NOMO-1 treated with dmso at 0.1 percent for 144 hours (cell line): ENCODE results near the gene PRKCSH.

Source experiments
- DNase-seq: peaks from one replicate; lab custom pipeline; 2025; ENCODE audit not compliant: unreplicated experiment; lab: John Stamatoyannopoulos, UW

Gene PRKCSH

DNA sequence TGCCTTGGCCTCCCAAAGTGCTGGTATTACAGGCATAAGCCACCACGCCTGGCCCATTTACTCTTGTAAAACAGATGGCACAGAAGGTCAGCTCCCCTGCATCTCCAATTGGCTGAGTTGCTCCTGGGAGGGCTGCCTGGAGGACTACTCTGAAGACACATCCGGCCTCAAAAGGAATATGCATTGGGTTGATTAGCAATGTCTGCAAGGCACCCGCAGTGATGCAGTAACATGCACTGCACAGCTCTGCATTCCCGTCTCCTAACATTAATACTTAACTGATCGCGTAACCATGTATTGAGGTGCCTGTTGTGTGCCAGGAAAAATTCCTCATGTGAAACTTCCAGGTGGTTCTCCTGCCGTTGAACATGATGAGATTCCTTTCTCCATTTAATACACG, 40.4 kb downstream of the PRKCSH start:
- no peak for DNase-seq

DNA sequence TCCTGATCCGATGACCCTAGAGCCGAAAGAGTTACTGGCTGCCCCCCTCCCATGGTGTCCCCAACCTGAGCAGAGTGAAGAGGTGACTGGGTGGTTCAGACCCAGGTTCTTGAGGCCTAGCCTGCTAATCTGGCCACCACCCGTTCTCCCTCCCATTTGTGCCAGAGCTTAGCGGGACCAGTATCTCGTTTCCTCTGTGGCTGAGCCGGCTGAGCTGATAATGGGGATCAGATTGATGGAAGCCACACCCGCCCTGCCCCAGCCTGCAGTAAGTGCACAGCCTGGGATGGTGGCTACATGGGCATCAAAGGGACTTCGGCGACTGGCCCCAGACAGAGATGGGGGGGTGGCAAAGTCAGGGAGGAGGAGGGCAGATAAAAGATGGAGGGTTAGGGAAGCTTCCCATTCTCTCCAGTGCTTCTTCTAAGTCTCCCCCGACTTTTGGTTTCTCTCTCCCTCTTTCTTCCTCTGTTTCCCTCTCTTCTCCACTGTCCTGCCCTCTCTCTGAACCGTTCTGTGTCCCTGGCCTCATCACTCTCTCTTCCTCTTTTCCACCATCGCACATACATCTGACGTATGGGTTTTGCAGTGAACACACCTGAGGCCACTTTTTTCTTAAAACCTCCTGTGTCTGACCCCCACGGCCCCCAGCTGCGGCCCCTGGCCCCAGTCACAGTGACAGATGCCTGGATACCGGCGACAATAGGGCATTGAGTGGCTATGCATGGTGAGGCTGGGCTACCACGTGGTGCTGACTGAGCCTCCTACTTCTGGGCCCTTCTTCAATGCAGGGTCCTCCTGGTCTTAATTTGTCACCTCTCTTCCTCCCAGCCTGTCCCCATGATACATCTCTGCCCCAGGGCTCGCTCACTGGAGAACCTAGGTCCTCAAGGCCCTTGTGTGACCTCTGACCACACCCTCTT, 43.0 kb downstream of the PRKCSH start:
- no peak for DNase-seq

DNA sequence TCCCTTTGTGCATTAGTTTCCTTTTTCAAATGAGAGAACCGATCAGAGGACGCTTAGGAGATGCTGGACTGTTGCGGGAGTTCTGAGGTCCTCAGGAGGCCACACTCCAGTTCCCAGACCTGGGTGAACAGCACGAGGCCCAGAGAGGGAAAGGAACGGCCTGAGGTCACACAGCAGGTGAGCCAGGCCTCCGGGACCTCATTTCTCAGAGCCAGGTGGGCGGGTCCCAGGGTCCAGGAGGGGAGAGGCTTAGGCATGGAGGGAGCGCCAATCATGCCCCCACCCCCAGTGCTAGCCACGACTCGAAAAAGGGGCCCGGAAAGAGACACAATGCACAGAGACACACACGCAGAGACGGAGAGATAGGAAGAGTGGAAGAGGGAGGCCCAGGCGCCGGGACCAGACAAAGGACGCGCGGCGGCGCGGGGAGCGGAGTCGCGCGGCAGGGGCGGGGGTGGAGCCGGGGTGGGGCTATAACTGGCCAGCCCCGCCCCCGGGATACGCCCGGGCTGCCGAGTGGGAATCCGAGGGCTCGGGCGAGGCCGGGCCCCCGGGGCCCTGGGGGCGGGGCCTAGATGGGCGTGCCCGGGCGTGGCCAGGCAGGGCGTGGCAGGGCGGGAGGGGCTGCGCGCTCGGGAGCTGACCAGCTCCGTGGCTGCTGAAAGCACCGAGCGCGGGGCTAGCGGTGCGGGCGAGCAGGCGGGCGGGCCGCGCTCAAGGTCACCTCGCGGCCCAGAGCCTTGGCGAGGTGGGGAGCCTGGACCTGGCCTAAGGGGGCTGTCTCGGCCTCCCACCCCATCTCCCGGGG, 43.9 kb downstream of the PRKCSH start:
- peak; percentile 13 for DNase-seq

DNA sequence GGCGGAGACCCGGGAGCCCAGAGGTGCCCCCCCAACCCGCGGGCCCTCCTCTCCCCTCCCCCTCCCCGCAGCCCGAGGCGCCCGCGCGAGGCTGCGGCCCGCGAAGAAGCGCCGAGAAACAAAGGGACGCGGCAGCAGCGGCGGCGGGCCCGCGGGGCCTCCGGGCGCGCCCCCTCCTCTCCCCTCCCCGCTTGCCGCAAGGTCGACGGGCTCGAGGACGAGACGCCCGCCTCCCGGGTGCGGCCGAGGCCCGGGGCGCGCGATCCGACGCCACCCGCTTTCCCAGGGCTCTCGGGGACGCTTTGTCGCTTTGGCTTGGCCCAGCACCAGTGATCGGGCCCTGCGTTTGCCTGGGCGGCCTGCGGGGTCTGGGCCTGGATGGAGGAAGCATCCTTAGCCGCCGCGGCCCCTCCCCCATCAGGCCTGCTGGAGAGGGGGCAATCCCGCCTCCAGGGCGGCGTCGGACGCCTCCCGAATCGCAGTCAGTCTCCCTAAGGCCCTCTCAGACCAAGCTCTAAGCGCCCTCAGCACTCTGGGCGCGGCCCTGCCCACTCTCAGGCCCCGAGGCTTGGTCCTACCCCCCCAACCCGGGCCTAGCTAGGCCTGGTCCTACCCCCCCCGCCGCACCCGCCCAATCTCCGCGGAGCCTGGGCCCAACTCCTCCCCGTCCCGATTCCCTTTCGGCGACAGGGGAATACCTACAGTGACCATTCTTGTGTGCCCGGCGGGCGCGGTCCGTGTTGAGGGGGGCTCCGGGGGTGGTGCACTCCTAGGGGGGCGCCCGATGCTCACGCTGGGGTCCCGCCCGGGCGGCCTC, 44.7 kb downstream of the PRKCSH start:
- DNase-seq = no peak

DNA sequence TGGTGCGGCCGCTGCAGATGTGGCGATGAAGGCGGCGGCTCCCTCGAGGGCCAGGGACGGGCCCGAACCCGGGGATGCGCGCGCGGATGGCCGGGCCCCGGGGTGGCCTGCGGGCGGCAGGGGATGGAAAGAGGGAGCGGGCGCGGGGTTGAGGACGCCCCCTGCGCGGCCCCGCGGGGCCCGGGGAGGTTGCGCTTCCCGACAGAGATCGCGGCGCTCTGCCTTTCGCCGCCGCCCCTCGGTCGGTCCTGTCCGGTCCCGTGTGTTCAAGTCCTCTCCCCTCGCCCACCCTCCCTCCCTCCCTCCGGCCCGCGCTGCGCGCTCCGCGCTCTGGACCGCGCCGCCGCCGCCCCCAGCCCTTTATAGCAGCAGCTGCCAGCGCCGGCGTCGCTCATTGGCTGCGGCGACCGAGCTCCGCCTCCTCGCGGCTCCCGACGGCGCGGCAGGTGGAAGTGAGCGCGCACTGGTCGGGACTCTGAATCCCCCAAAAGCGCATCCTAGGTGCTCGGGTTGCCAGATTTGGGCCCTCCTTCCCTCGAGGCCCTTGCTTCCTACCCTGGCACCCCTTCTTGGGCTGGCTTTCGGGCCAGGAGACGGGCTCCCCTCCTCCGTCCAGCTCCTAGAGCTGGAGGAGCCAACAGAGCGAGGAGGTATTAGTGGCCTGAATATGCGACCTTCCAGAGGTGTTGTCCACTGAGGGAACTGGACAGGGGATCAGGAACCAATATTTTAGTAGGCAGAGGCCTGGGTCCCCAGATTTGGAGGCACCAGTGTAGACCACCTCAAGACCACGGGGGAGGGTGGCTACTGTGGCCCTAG, 45.5 kb downstream of the PRKCSH start, which contains the start of gene ELAVL3:
Gene ELAVL3, minus strand, starts transcription at position 332 of the 819 bp plus-strand sequence. CDS start 438 bp downstream, outside the sequence.
- DNase-seq = no peak

DNA sequence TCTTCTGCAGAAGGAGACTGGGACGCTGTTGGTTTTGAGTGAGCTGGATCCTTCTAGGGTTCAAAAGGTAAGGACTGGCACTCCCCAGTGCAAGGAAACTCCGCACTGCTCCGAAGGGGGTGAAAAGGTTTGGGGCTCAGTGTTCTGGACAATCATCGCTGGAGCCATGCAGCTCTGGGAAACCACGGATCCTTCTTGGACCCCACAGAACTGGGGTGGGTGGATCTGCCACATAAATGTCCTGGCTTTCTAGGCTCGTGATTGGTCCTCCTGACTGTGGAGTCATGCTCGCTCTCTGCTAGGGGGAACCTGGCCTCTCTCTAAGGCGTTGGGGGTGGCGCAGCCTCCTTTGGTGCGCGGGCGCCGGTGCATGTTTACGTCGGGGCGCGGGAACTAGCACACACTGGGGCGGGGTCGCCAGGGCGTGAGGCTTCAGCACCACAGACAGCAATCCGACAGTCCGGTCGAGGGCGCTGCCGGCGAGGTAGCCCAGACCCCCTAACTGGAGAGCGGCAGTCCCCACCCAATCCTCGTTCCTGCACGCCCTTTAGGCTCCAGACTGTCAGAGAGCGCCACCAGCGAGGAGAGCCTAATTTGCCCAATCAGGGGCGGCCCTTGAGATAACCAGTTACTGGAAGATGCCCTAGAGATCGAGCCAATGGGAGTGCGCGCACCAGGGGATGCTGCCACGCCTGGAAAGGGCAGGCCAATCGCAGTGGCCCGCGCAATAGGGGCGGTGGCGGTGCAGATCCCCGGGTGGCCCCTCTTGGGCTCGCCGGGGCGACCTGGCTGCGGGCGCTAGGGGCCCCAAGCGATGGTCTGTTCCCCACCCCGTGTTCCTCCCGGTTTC, 46.3 kb downstream of the PRKCSH start:
- DNase-seq = peak; percentile 89

DNA sequence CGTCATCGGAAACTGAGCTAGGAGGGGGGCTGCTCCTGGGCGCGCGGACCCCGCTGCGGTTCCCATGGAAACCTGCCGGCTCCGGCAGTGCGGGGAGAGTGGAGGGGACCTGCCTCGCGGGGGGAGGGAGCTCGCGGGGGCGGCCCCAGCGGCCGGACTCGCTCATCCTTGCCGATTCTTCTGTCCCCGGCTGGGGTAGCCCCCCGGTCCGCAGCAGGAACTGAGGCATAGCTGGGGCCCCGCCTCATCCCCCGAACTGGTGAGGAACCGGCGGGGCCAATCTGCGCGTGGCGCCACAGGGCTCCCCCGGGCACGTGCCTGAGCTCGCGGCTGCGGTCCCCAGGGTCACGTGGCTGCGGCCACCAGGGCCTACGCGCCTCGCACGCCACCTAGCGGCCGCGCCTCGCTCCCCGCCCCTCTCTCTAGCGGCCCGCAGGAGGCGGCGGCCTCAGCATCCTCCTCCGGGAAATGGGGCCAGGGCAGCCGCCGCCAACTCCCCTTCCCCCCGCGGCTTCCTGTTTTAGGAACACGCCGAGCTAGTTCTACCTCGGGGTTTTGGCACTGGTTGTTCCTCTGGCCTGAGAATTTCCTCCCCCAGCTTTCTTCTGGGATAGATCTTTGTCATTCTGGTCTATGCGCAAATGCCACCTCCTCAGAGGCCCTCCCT, 47.1 kb downstream of the PRKCSH start:
- DNase-seq = peak; percentile 86

DNA sequence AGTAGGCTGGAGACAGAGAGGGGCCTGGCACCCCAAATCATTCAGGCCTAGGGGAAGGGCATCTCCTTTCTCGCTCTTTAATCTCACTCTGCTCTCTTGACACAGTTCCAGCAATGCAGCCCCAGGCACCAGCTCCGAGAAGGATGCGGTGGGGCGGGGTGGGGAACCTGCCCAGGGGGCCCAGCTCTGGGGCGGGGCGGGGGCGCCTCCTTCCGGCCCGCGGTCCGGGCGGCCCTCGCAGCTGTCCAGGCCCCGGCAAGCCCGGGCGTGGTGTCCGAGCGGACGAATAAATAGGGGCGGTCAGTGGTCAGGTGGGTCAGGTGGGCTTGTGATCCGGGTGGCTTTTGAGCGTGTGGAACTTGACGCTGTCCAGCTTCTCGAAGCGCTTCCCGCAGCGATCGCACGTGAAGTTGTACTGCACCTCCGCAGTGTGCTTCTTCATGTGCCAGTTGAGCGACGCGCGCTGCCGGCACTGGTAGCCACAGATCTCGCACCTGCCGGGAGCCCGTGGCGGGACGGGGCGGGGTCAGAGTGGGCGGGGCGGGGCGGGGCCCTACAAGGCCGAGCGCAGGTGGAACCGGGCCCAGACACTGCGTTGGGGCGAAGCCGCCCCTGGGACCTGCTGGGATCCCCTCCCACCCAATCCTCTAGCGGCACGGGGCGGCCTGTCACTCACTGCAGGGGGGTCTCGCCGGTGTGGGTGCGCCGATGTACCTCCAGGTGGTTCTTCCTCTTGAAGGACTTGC, 48.1 kb downstream of the PRKCSH start:
- no peak for DNase-seq

DNA sequence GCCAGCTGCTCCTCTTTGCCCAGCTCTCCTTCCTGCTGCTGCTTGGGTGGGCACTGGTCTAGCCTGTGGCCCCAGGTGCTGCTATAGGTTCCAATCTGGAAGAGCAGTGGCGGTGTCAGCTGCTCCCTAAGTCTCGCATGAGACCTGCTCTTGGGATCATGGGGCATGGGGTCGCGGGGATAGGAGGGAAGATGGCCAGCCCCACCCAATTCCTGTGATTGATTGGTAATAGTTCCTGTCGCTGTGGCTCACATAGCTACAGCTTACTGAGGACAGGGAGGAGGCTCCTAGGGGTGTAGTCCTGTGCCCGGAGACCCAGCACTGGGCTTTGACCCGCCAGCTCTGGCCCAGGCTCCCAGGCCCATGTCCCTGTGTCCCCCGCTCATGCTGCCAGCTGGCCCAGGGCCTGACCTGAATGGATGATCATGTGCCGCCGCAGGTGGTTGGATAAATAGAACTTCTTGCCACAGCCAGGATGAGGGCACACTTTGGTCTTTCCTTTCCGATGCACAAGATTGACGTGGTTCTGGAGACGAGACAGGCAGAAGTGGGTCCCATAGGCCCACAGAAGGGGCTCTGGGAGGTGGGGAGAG, 49.9 kb downstream of the PRKCSH start:
- DNase-seq = no peak

DNA sequence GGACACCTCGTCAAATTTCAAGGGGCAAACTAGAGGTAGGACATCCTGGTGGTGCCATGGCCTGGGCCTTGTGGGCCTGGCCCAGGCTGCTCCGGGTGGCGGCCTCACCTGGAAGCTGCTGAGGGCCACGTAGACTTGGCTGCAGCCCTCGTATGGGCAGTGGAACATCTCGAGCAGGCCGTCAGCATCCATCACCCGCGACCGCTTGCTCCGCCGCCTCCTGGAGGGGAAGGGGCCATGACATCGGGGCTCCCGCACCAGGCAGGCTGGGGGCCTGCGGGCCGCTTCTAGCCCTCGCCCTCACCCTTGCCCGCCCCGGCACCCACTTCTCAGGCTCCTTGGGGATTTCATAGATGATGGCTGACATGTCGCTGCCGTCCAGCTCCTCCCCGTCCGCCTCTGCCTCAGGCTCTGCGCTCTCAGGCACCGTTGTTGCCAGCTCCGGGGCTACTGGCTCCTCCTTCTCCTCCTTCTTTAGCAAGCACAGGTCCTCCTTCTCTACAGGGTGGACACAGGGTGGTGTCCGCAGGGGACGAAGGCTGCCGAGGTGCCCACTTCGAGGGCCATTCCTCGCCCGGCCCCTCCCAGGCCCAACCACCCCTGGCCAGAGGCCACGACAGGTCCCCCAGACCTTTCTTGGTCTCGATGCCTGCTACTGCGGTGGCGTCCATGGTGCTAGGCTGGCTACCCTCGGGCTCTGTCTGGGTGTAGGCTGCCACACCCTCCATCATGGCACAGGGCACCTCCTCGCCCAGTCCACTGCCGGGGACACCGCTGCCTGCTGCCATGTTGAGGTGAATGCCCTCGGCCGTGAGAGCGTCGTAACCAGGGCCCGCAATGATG, 51.4 kb downstream of the PRKCSH start:
- DNase-seq = no peak

DNA sequence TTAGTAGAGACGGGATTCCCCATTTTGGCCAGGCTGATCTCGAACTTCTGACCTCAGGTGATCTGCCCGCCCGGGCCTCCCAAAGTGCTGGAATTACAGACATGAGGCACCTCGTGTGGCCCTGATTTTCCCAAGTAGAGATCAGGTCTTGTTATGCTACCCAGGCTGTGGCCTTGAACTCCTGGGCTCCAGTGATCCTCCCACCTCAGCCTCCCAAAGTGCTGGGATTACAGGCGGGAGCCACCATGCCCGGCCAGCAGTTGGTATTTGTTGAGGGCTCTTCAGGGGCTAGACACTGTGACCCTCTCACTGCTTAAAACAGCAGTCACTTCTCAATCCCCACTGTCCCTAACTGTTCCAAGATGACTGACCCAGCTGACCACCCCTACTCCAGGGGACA, 53.9 kb downstream of the PRKCSH start:
- DNase-seq = no peak

DNA sequence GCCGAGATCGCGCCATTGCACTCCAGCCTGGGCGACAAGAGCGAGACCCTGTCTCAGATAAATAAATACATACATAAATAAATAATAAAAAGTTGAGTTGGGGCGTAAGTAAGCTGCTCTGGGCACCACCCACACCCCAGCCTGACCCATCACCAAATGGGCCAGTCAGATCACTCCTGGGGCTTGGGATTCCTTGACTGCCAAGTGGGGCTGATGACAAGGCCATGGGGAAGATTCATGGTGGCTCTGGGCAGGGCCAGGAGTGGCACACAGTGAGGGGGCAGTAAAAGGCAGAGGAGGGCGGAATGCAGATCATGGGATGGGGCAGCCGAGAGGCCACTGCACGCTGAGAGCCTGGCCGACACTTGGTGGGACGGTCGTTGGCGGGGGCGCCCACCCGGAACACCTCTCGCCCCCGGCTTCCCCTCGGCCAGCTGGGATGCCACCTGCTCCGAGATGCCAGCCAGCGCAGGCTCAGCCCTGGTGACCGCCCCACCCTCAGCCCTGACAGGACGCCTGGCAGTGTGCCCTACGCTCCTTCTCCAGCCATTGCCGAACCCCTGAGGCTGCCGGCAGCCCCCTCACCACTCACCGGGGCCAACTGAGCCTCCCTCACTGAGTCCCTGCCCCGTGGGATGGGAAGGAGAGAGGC, 59.3 kb downstream of the PRKCSH start:
- DNase-seq = no peak

DNA sequence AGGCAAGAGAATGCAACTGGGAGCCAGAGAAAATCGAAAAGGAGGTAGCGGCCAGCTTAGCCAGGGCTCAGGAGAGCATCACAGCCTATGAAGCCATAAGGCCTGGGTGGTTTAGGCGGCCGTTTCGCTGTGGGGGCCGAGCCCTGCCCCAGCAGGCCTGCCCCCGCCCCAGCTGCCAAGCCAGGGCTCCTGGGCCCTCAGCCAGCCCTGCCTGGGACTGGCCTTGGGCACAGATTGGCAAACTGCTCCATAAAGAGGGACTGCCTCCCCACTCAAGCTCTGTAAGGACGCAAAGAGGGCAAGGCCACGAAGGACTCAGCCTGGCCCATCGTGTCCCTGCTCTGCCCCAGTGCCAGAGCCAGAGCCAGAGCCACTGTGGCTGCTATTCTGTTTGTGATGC, 60.0 kb downstream of the PRKCSH start:
- DNase-seq = no peak

DNA sequence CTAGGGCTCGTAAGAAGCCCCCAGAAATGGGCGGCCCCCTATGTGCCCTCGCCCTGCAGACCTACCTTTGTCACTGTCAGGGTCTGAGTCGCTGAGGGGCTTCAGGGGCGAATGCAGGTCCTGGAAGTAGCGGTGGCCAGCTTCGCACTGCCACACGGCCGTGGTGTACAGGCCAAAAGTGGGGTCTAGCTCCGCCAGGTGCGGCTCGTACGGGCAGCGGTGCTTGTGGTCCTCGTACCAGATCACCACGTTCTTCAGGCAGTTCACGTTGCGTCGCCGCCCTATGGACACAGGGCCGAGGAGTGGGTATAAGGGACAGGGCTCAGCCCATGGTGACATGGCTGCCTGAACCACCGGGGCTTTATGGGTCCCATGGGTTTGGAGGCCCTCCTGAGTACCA, 60.5 kb downstream of the PRKCSH start:
- no peak for DNase-seq

DNA sequence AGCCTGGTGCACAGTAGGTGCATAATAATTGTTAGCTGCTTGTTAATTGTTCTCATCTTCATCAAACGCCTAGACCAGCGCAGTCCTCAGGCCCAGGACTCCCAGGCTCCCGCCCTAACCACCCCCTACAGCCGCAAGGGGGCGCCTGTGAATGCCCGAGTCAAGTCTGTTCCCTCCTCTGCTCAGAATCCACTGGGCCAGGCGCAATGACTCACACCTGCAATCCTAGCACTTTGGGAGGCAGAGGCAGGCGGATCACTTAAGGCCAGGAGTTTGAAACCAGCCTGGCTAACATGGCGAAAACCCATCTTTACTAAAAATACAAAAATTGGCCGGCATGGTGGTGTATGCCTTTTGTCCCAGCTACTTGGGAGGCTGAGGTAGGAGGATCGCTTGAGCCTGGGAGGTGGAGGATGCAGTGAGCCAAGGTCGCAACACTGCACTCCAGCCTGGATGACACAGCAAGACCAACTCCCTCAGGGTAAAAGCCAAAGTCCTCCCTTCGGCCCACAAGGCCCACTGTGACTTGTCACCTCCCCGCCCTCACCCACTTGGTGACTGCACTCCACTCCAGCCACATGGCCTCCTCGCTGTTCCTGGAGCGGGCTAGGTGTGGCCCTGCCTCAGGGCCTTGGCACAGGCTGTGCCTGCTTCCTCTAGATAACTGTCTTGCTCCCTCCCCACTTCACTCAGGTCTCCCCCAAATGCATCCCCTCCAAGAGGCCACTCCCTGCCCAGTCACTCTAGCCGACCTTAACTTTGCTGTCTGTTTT, 61.1 kb downstream of the PRKCSH start:
- peak; percentile 26 for DNase-seq
